Heart right ventricle (tissue), 16 donors: Measurements from ENCODE around the gene STXBP5. TPM values are rescaled to one million over a fixed set of nuclear protein-coding genes. Genes with fewer than 3 reads are reported as not detected.

Experiments
- ATAC-seq, 8 donors: fragments of 200-7000 bp; cut with Tn5 transposase; one replicate each; pipeline ENCODE4 v1.9.1; 2020; ENCODE audit warnings: mild to moderate bottlenecking in 8 of 8, moderate library complexity in 8 of 8, moderate number of reproducible peaks in 1 of 8
- DNase-seq, 2 donors: peaks; one replicate each; pipeline ENCODE4 v3.0.0-alpha.2; 2020
- H3K27ac ChIP-seq, 10 donors: fragments of 200-600 bp; sonication (generic) in 2 of 10; one replicate each; pipeline versions ENCODE4 v1.5.0 to v1.8.0; 2020 to 2022; ENCODE audit warnings: mild to moderate bottlenecking in 3 of 10
- H3K27me3 ChIP-seq, 7 donors: fragments of 200-600 bp; one replicate each; pipeline ENCODE4 v1.8.0; 2021 to 2022; ENCODE audit warnings: mild to moderate bottlenecking in 2 of 7
- H3K36me3 ChIP-seq, 9 donors: fragments of 200-600 bp; sonication (generic) in 1 of 9; one replicate each; pipeline versions ENCODE4 v1.5.0 to v1.8.0; 2020 to 2022; ENCODE audit warnings: mild to moderate bottlenecking in 2 of 9
- H3K4me1 ChIP-seq, 9 donors: fragments of 200-600 bp; sonication (generic) in 1 of 9; one replicate each; pipeline versions ENCODE4 v1.5.0 to v1.8.0; 2020 to 2022; ENCODE audit warnings: mild to moderate bottlenecking in 4 of 9
- H3K4me3 ChIP-seq, 10 donors: fragments of 200-600 bp; sonication (generic) in 2 of 10; one replicate each; pipeline versions ENCODE4 v1.5.0 to v1.8.0; 2020 to 2022; ENCODE audit warnings: mild to moderate bottlenecking in 7 of 10, moderate library complexity in 2 of 10
- H3K9me3 ChIP-seq, 11 donors: fragments of 200-600 bp in 10 of 11; sonication (generic) in 2 of 11; one replicate each; pipeline versions ENCODE4 v1.5.0 to v1.8.0; 2013 to 2022; ENCODE audit warnings: mild to moderate bottlenecking in 2 of 11, control low read depth in 1 of 11, moderate library complexity in 1 of 11
- CTCF ChIP-seq, 9 donors: fragments of 200-600 bp; sonication (generic) in 2 of 9; IDR thresholded peaks; one replicate each; pipeline versions ENCODE4 v1.5.0 to v1.8.0; 2021 to 2022; ENCODE audit warnings: antibody characterized with exemption in 9 of 9, mild to moderate bottlenecking in 5 of 9, moderate library complexity in 1 of 9
- WGBS, 2 donors: extraction: QIAGEN DNeasy Blood & Tissue Kit; methylation state at CpG; one replicate each; pipeline ENCODE4 v1.1.7; 2013; ENCODE audit warnings: inconsistent platforms in 1 of 2; 5-methylcytosine and 5-hydroxymethylcytosine counted together
- intact Hi-C, 10 donors: fragments of 100-400 bp; cut with DNase I; formaldehyde crosslinking; loops; one replicate each; pipeline versions ENCODE4 v1.11.1 to v1.14.2; 2022
- polyA plus RNA-seq, 2 donors: library from polyadenylated mRNA; stranded (reverse); fragments of 200-250 nt; gene quantifications; one replicate each; pipeline ENCODE4 v1.2.3, GENCODE V29; 2013
- total RNA-seq, 10 donors: library from RNA; stranded (reverse); fragmentation: NEBNext Ultra II Directional in 3 of 10; extraction: Animal tissue kit (Norgen Biotek cat#: 25700) in 3 of 10; gene quantifications; one replicate each; pipeline versions ENCODE4 v1.2.1 to v1.2.4, GENCODE V29; 2021 to 2023
- donor health status: Arrhythmogenic right ventricular cardiomyopathy.
- donor health status: ischemic (EF 13 %, LVEDD 7.1; RV severe dilation, severe dysfunction).
- donor health status: healthy with polysubstance abuse.
- donor health status: DM: no; HTN: yes; CAD: no.
- donor health status: DM: no; HTN: no; CAD: no.
- donor health status: ischemic (EF 25% LVEDD 6.9; RV normal size, moderate dysfunction).
- donor health status: ischemic (EF 25% LVEDD 5.7; RV mildly dilated, moderate dysfunction).
- donor health status: healthy.
- donor health status: DM: yes; HTN: yes; CAD: no.
- donor health status: Ischemic cardiomyopathy.
- donor health status: ischemic (EF 35%, LVEDD 5.7; RV mildly dilated, moderate dysfunction).
- donor health status: nonischemic (EF 11% LVEDD 7.7; RV severe dilation, severe dysfunction).
- donor health status: DM: yes; HTN: yes; CAD: no.
- donor health status: PGD.
- donor health status: ischemic (EF 29% LVEDD 5.4; RV normal size, mild dysfunction).
- donor health status: nonischemic (EF 23%, LVEDD 6.1; RV moderate dilation, normal function).

The STXBP5 gene
- total and polyA plus RNA-seq, 12 donors = 2.8 to 23.2 (median 13.4) TPM

- H3K9me3 ChIP-seq = no peaks in the 10 kb centered on the region
- H3K4me3 ChIP-seq = no peak overlapping the region
- 88 to 96% methylated on average over 1 of the region's 1 CpG for whole genome bisulfite sequencing, 2 donors
- TF ChIP-seq CTCF (IDR thresholded peaks at IDR 0.05) = no peak
- no peak overlapping the region for H3K27ac ChIP-seq
- H3K36me3 ChIP-seq = no peaks in the 10 kb centered on the region
- intact Hi-C loops = no loop called here
- H3K4me1 ChIP-seq = peaks cover 0 to 5% (median 0%) of the 10 kb centered on the region in 9 donors
- H3K27me3 ChIP-seq = no peaks in the 10 kb centered on the region
- no peak for ATAC-seq
- DNase-seq = no peak
Measured at GRCh38 chr6:147166992-147167391, 37.2 kb upstream of the STXBP5 start.

GRCh38 chr6:147167576-147168461 is 36.4 kb upstream of the STXBP5 start:
- Histone ChIP-seq H3K4me1 (peaks cover 0 to 5% (median 0%) of the 10 kb centered on the region in 9 donors), H3K36me3 (no peaks in the 10 kb centered on the region), H3K27ac (no peak overlapping the region), H3K27me3 (no peaks in the 10 kb centered on the region), H3K4me3 (no peak overlapping the region), H3K9me3 (no peaks in the 10 kb centered on the region)
- no peak for ATAC-seq
- no peak for DNase-seq
- TF ChIP-seq CTCF (IDR thresholded peaks at IDR 0.05) = no peak
- 78 to 79% methylated on average over 4 of the region's 4 CpGs for WGBS, 2 donors
- intact Hi-C loops = no loop called here

GRCh38 chr6:147169529-147169928 is 34.7 kb upstream of the STXBP5 start:
- ATAC-seq (no peak), DNase-seq (no peak)
- H3K36me3 ChIP-seq = no peaks in the 10 kb centered on the region
- no peak overlapping the region for H3K27ac ChIP-seq
- H3K4me3 ChIP-seq = no peak overlapping the region
- no peaks in the 10 kb centered on the region for H3K27me3 ChIP-seq
- intact Hi-C loops = no loop called here
- peaks cover 0 to 5% (median 0%) of the 10 kb centered on the region in 9 donors for H3K4me1 ChIP-seq
- no peaks in the 10 kb centered on the region for H3K9me3 ChIP-seq
- TF ChIP-seq CTCF (IDR thresholded peaks at IDR 0.05) = no peak
- WGBS, 2 donors = 95 to 97% methylated on average over 1 of the region's 1 CpG

- no peaks in the 10 kb centered on the region for H3K9me3 ChIP-seq
- TF ChIP-seq CTCF (IDR thresholded peaks at IDR 0.05) = no peak
- intact Hi-C loops = no loop called here
- H3K27me3 ChIP-seq = no peaks in the 10 kb centered on the region
- no peak overlapping the region for H3K27ac ChIP-seq
- H3K4me3 ChIP-seq = no peak overlapping the region
- WGBS, 2 donors = 98 to 100% methylated on average over 1 of the region's 1 CpG
- no peaks in the 10 kb centered on the region for H3K36me3 ChIP-seq
- peaks cover 0 to 5% (median 0%) of the 10 kb centered on the region in 9 donors for H3K4me1 ChIP-seq
- DNase-seq (no peak), ATAC-seq (no peak)
Measured at GRCh38 chr6:147170269-147170668, 33.9 kb upstream of the STXBP5 start.
